GM18505 (cell line): ENCODE data around the gene TOP1.

Experiments used
- ATAC-seq: cut with Tn5 transposase; IDR thresholded peaks from one replicate; pipeline ENCODE4 v1.9.1; 2021; ENCODE audit not compliant: unreplicated experiment
- POLR2A ChIP-seq: IDR thresholded peaks from 4 replicates; pipeline ENCODE4 v1.6.1; 2011; ENCODE audit warnings: borderline replicate concordance; ENCODE audit not compliant: insufficient read depth, insufficient read length; ENCODE audit errors: extremely low read depth

The TOP1 gene

GRCh38 chr20:41050361-41051008, 21.9 kb downstream of the TOP1 start:
- no peak for TF ChIP-seq POLR2A
- no peak for ATAC-seq

- ATAC-seq, result no peak
- no peak for TF ChIP-seq POLR2A
These were observed 22.6 kb downstream of the TOP1 start for GRCh38 chr20:41051009-41051825.

- no peak for TF ChIP-seq POLR2A
- no peak for ATAC-seq
These were observed 24.3 kb downstream of the TOP1 start for GRCh38 chr20:41052742-41053419.

GRCh38 chr20:41054070-41054846, 25.6 kb downstream of the TOP1 start:
- no peak for ATAC-seq
- TF ChIP-seq POLR2A, result no peak

GRCh38 chr20:41054847-41055230, 26.2 kb downstream of the TOP1 start:
- no peak for TF ChIP-seq POLR2A
- ATAC-seq, result no peak

GRCh38 chr20:41055679-41056078, 27.1 kb downstream of the TOP1 start:
- no peak for ATAC-seq
- TF ChIP-seq POLR2A, result no peak

- ATAC-seq, result no peak
- no peak for TF ChIP-seq POLR2A
These were observed 29.5 kb downstream of the TOP1 start for GRCh38 chr20:41057999-41058673.

GRCh38 chr20:41058674-41059635, 30.3 kb downstream of the TOP1 start:
- ATAC-seq, result no peak

GRCh38 chr20:41061155-41061554, 32.5 kb downstream of the TOP1 start:
- ATAC-seq, result no peak
- TF ChIP-seq POLR2A, result no peak

More at GRCh38 chr20:41058674-41059635, 30.3 kb downstream of the TOP1 start:
- TF ChIP-seq POLR2A, result no peak

GRCh38 chr20:41063442-41063841, 34.8 kb downstream of the TOP1 start:
- TF ChIP-seq POLR2A, result no peak
- no peak for ATAC-seq

- ATAC-seq, result no peak
- no peak for TF ChIP-seq POLR2A
These were observed 35.8 kb downstream of the TOP1 start for GRCh38 chr20:41064377-41064776.
